ENCODE measurements around the gene ZMYM2. TPM values are rescaled to one million over a fixed set of nuclear protein-coding genes. Genes with fewer than 3 reads are reported as not detected.

ZMYM2 gene
- total and polyA plus RNA-seq, 2 of the 13 experiments (the other 11 are each of a cell fraction or from before 2014, with no cell fraction given), result 22.4 to 40.8 TPM

DNA sequence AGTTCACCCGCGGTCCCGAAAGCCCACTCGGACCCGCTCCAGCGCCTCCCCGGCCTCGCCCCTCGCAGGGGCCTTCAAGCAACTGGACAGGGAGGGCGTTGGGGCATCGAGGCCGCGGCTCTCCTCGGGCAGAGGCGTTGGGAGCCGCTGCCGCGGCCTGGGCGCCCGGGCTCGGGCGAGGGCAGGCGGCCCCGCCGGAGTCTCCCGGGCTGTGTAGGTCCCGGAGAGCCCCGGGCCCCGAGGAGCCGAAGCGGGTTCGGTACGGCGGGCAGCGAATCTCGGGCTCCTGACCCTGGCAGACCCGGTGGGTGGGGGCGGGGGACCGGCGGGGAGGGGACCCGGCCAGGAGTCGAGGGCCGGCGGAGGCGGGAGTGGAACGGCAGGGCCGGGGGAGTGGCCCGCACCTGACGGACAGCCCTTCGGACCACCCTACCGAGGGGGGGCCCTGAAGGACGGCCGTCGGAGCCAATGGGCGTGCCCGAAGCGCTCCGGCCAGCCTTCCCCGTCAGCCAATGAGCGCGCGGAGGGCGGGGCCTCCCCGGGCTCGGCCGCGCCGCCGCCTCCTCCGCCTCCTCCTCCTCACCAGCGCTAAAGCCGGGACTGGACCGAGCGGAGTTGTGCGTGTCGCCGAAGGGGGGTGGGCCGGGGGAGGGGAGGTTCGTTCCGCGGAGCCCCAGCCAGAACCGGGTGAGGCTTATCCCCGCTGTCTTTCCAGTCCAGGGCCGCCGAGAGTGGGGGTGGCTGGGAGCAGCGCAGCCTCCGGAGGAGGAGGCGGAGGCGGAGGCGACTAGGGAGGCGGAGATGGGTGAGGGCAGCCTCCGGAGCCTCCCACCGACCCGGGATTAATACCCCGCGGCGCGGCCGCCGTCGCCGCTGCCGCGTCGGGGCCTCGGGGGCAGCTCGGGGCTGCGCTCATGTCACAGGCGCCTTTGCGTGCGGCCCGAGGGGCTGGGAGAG lies at the start of gene ZMYM2 (continued):
- TF ChIP-seq RARG (CRISPR knock-in tag; IDR thresholded peaks at IDR 0.05; ENCODE audit: low read depth) (no peak), ZIK1 (CRISPR knock-in tag; IDR thresholded peaks at IDR 0.05; ENCODE audit: borderline replicate concordance, low read depth) (no peak), CAMTA2 (CRISPR knock-in tag; IDR thresholded peaks at IDR 0.05; ENCODE audit: borderline replicate concordance) (no peak), ZFAT (CRISPR knock-in tag; conservative IDR thresholded peaks at IDR 0.05) (no peak), ZNF354B (CRISPR knock-in tag; IDR thresholded peaks at IDR 0.05) (no peak), DR1 (CRISPR knock-in tag; IDR thresholded peaks at IDR 0.05) (no peak), NCOA1 (CRISPR knock-in tag; IDR thresholded peaks at IDR 0.05) (no peak), ZNF672 (CRISPR knock-in tag; IDR thresholded peaks at IDR 0.05) (no peak), ZNF207 (IDR thresholded peaks at IDR 0.05; ENCODE audit: borderline replicate concordance) (no peak), HES4 (CRISPR knock-in tag; IDR thresholded peaks at IDR 0.05; ENCODE audit: borderline replicate concordance) (0 out of 2 replicates have a peak, but pooled peaks have one; percentile 34), PHF21A (CRISPR knock-in tag; IDR thresholded peaks at IDR 0.05) (no peak), ZNF329 (CRISPR knock-in tag; IDR thresholded peaks at IDR 0.05; ENCODE audit: low read depth) (no peak; the same call in 1 of the 2 replicates), SRY (CRISPR knock-in tag; IDR thresholded peaks at IDR 0.05) (no peak), PITX1 (CRISPR knock-in tag; IDR thresholded peaks at IDR 0.05) (no peak; the same call in 1 of the 2 replicates), MXI1 (IDR thresholded peaks at IDR 0.05; ENCODE audit: borderline replicate concordance, low read depth, low read length) (no peak; the same call in 2 of the 3 replicates), ZNF670 (CRISPR knock-in tag; IDR thresholded peaks at IDR 0.05; ENCODE audit: borderline replicate concordance) (no peak), MLLT10 (CRISPR knock-in tag; IDR thresholded peaks at IDR 0.05) (no peak), RNF2 (conservative IDR thresholded peaks at IDR 0.05; ENCODE audit: low read depth) (no peak), MATR3 (CRISPR knock-in tag; IDR thresholded peaks at IDR 0.05) (no peak), ZSCAN25 (CRISPR knock-in tag; IDR thresholded peaks at IDR 0.05) (no peak), ZNF124 (CRISPR knock-in tag; IDR thresholded peaks at IDR 0.05) (no peak)
- TF ChIP-seq, protein P1, sequence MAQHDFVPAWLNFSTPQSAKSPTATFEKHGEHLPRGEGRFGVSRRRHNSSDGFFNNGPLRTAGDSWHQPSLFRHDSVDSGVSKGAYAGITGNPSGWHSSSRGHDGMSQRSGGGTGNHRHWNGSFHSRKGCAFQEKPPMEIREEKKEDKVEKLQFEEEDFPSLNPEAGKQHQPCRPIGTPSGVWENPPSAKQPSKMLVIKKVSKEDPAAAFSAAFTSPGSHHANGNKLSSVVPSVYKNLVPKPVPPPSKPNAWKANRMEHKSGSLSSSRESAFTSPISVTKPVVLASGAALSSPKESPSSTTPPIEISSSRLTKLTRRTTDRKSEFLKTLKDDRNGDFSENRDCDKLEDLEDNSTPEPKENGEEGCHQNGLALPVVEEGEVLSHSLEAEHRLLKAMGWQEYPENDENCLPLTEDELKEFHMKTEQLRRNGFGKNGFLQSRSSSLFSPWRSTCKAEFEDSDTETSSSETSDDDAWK (CRISPR knock-in tag; IDR thresholded peaks at IDR 0.05), result no peak
- TF ChIP-seq, protein P2, sequence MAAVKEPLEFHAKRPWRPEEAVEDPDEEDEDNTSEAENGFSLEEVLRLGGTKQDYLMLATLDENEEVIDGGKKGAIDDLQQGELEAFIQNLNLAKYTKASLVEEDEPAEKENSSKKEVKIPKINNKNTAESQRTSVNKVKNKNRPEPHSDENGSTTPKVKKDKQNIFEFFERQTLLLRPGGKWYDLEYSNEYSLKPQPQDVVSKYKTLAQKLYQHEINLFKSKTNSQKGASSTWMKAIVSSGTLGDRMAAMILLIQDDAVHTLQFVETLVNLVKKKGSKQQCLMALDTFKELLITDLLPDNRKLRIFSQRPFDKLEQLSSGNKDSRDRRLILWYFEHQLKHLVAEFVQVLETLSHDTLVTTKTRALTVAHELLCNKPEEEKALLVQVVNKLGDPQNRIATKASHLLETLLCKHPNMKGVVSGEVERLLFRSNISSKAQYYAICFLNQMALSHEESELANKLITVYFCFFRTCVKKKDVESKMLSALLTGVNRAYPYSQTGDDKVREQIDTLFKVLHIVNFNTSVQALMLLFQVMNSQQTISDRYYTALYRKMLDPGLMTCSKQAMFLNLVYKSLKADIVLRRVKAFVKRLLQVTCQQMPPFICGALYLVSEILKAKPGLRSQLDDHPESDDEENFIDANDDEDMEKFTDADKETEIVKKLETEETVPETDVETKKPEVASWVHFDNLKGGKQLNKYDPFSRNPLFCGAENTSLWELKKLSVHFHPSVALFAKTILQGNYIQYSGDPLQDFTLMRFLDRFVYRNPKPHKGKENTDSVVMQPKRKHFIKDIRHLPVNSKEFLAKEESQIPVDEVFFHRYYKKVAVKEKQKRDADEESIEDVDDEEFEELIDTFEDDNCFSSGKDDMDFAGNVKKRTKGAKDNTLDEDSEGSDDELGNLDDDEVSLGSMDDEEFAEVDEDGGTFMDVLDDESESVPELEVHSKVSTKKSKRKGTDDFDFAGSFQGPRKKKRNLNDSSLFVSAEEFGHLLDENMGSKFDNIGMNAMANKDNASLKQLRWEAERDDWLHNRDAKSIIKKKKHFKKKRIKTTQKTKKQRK (IDR thresholded peaks at IDR 0.05; ENCODE audit: low read length), result peak; percentile 63; the same call in 1 of the 2 replicates
- TF ChIP-seq, protein P3, sequence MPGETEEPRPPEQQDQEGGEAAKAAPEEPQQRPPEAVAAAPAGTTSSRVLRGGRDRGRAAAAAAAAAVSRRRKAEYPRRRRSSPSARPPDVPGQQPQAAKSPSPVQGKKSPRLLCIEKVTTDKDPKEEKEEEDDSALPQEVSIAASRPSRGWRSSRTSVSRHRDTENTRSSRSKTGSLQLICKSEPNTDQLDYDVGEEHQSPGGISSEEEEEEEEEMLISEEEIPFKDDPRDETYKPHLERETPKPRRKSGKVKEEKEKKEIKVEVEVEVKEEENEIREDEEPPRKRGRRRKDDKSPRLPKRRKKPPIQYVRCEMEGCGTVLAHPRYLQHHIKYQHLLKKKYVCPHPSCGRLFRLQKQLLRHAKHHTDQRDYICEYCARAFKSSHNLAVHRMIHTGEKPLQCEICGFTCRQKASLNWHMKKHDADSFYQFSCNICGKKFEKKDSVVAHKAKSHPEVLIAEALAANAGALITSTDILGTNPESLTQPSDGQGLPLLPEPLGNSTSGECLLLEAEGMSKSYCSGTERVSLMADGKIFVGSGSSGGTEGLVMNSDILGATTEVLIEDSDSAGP (CRISPR knock-in tag; IDR thresholded peaks at IDR 0.05; ENCODE audit: borderline replicate concordance), result no peak
